Astrocyte of the hippocampus (primary cell): ENCODE results near the gene GATD1.
A peak's percentile ranks its signal among the peaks of the same experiment; 100 is the strongest.

Experiments
- DNase-seq: peaks from one replicate; pipeline ENCODE4 v3.0.0; 2011; ENCODE audit warnings: low read depth, low spot score

The GATD1 gene

GRCh38 chr11:795634-796564, 18.6 kb upstream of the GATD1 start:
- peak; percentile 85 for DNase-seq

- DNase-seq, result no peak
Measured at GRCh38 chr11:794766-795633, 17.7 kb upstream of the GATD1 start.

GRCh38 chr11:794013-794765, 16.9 kb upstream of the GATD1 start:
- DNase-seq, result no peak

- DNase-seq, result no peak
Measured at GRCh38 chr11:793556-793955, 16.3 kb upstream of the GATD1 start.

- no peak for DNase-seq
Measured at GRCh38 chr11:792873-793272, 15.6 kb upstream of the GATD1 start.

GRCh38 chr11:792535-792821, 15.2 kb upstream of the GATD1 start:
- no peak for DNase-seq

- no peak for DNase-seq
Measured at GRCh38 chr11:791658-792534, 14.6 kb upstream of the GATD1 start.

- DNase-seq, result peak; percentile 38
Measured at GRCh38 chr11:790721-791564, 13.7 kb upstream of the GATD1 start.

GRCh38 chr11:789943-790342, 12.7 kb upstream of the GATD1 start, which contains the start of gene CEND1:
Gene CEND1, minus strand, starts transcription at chr11:790090. Its CDS starts 1,514 bp downstream, at chr11:788576.
- peak; percentile 85 for DNase-seq

- DNase-seq, result no peak
Measured at GRCh38 chr11:788953-789940, 12.0 kb upstream of the GATD1 start.

GRCh38 chr11:788009-788640, 10.8 kb upstream of the GATD1 start:
- DNase-seq, result no peak

- no peak for DNase-seq
Measured at GRCh38 chr11:787084-787675, 9.9 kb upstream of the GATD1 start.

- DNase-seq, result no peak
Measured at GRCh38 chr11:786235-787083, 9.2 kb upstream of the GATD1 start.

- peak; percentile 94 for DNase-seq
Measured at GRCh38 chr11:783581-784015, 6.3 kb upstream of the GATD1 start.

- DNase-seq, result no peak
Measured at GRCh38 chr11:782264-783174, 5.2 kb upstream of the GATD1 start.
